H9 (cell line): ENCODE results near the gene MGAT5B. TPM values are rescaled to one million over a fixed set of nuclear protein-coding genes. Genes with fewer than 3 reads are reported as not detected.

Experiments used
- DNase-seq: peaks from one replicate; pipeline ENCODE4 v3.0.0-alpha.2; 2017
- H2AFZ ChIP-seq: one replicate; pipeline ENCODE4 v1.6.1; 2013; ENCODE audit warnings: mild to moderate bottlenecking, low read length, control low read depth, moderate library complexity
- H2AK5ac ChIP-seq: 2 replicates; pipeline ENCODE4 v1.6.1; 2013; ENCODE audit warnings: low read length, control low read depth, mixed read lengths; ENCODE audit not compliant: insufficient read length
- H2BK120ac ChIP-seq: one replicate; pipeline ENCODE4 v1.6.1; 2013; ENCODE audit warnings: low read depth, mild to moderate bottlenecking, low read length, control low read depth, inconsistent platforms; ENCODE audit not compliant: poor library complexity, severe bottlenecking
- H2BK12ac ChIP-seq: 2 replicates; pipeline ENCODE4 v1.6.1; 2013; ENCODE audit warnings: low read length, control low read depth, mixed read lengths, low read depth; ENCODE audit not compliant: insufficient read length
- H2BK15ac ChIP-seq: 2 replicates; pipeline ENCODE4 v1.6.1; 2013; ENCODE audit warnings: low read depth, low read length, control low read depth
- H2BK20ac ChIP-seq: one replicate; pipeline ENCODE4 v1.6.1; 2013; ENCODE audit warnings: low read depth, mild to moderate bottlenecking, low read length, control low read depth, inconsistent platforms; ENCODE audit not compliant: poor library complexity, severe bottlenecking
- H2BK5ac ChIP-seq: 2 replicates; pipeline ENCODE4 v1.6.1; 2013; ENCODE audit warnings: low read length, control low read depth, mixed read lengths; ENCODE audit not compliant: insufficient read length
- H3K14ac ChIP-seq: 2 replicates; pipeline ENCODE4 v1.6.1; 2013; ENCODE audit warnings: low read length, control low read depth; ENCODE audit not compliant: insufficient read depth
- H3K18ac ChIP-seq: 2 replicates; pipeline ENCODE4 v1.6.1; 2013; ENCODE audit warnings: low read depth, mild to moderate bottlenecking, mixed read lengths, low read length, control low read depth; ENCODE audit not compliant: insufficient read length
- H3K23ac ChIP-seq: 2 replicates; pipeline ENCODE4 v1.6.1; 2013; ENCODE audit warnings: low read length, control low read depth, mixed read lengths, low read depth; ENCODE audit not compliant: insufficient read length
- H3K23me2 ChIP-seq: 2 replicates; pipeline ENCODE4 v1.6.1; 2013; ENCODE audit warnings: low read depth, mild to moderate bottlenecking, mixed read lengths, low read length, control low read depth; ENCODE audit not compliant: insufficient read length, poor library complexity, severe bottlenecking
- H3K27ac ChIP-seq: 2 replicates; pipeline ENCODE4 v1.5.1; 2013; ENCODE audit warnings: low read length, control low read depth, mixed read lengths, low read depth; ENCODE audit not compliant: insufficient read length
- H3K27me3 ChIP-seq: 2 replicates; pipeline ENCODE4 v1.6.1; 2013; ENCODE audit warnings: low read length, control low read depth, inconsistent platforms; ENCODE audit not compliant: insufficient read depth
- H3K4ac ChIP-seq: 2 replicates; pipeline ENCODE4 v1.6.1; 2013; ENCODE audit warnings: low read depth, mild to moderate bottlenecking, control low read depth, inconsistent platforms, low read length, moderate library complexity
- H3K4me1 ChIP-seq: 2 replicates; pipeline ENCODE4 v1.6.1; 2013; ENCODE audit warnings: low read length, control low read depth, inconsistent platforms; ENCODE audit not compliant: insufficient read depth
- H3K4me2 ChIP-seq: 2 replicates; pipeline ENCODE4 v1.6.1; 2013; ENCODE audit warnings: low read length, control low read depth, mixed read lengths; ENCODE audit not compliant: insufficient read length, insufficient read depth
- H3K56ac ChIP-seq: 2 replicates; pipeline ENCODE4 v1.6.1; 2013; ENCODE audit warnings: low read depth, mild to moderate bottlenecking, mixed read lengths, low read length, control low read depth; ENCODE audit not compliant: insufficient read length
- H3K79me1 ChIP-seq: 2 replicates; pipeline ENCODE4 v1.6.1; 2013; ENCODE audit warnings: low read depth, mild to moderate bottlenecking, moderate library complexity, low read length, control low read depth, inconsistent platforms; ENCODE audit not compliant: insufficient read depth, poor library complexity, severe bottlenecking
- H3K79me2 ChIP-seq: 2 replicates; pipeline ENCODE4 v1.6.1; 2013; ENCODE audit warnings: low read length, control low read depth, inconsistent platforms; ENCODE audit not compliant: insufficient read depth
- H3K9ac ChIP-seq: 2 replicates; pipeline ENCODE4 v1.6.1; 2013; ENCODE audit warnings: low read length, control low read depth, mixed read lengths; ENCODE audit not compliant: insufficient read length; ENCODE audit errors: extremely low read depth
- H3K9me3 ChIP-seq: one replicate; pipeline ENCODE4 v1.6.1; 2013; ENCODE audit warnings: low read depth, low read length, inconsistent platforms; ENCODE audit not compliant: control insufficient read depth
- H3T11ph ChIP-seq: one replicate; pipeline ENCODE4 v1.6.1; 2013; ENCODE audit warnings: mild to moderate bottlenecking, low read length, control low read depth, inconsistent platforms
- H4K20me1 ChIP-seq: one replicate; pipeline ENCODE4 v1.6.1; 2013; ENCODE audit not compliant: control insufficient read depth, insufficient read length, insufficient read depth
- H4K5ac ChIP-seq: 2 replicates; pipeline ENCODE4 v1.6.1; 2013; ENCODE audit warnings: low read depth, mild to moderate bottlenecking, mixed read lengths, low read length, control low read depth; ENCODE audit not compliant: insufficient read length
- H4K8ac ChIP-seq: replicated peaks from 2 replicates; pipeline ENCODE4 v1.6.1; 2013; ENCODE audit warnings: low read length, control low read depth, mixed read lengths, low read depth; ENCODE audit not compliant: insufficient read length
- H4K91ac ChIP-seq: 2 replicates; pipeline ENCODE4 v1.6.1; 2013; ENCODE audit warnings: low read depth, mild to moderate bottlenecking, moderate library complexity, mixed read lengths, low read length, control low read depth; ENCODE audit not compliant: insufficient read length
- H3K27ac Mint-ChIP-seq, 3 experiments: 2 replicates in 2 of 3; 3 replicates in 1 of 3; pipeline ENCODE4 v1.8.0; 2020 to 2021; ENCODE audit warnings: mixed read lengths in 3 of 3, mild to moderate bottlenecking in 1 of 3, moderate library complexity in 1 of 3
- H3K27me3 Mint-ChIP-seq: 2 replicates; pipeline ENCODE4 v1.8.0; 2021; ENCODE audit warnings: low read depth, mild to moderate bottlenecking, moderate library complexity, mixed read lengths
- H3K36me3 Mint-ChIP-seq, 3 experiments: 2 replicates in 2 of 3; 3 replicates in 1 of 3; pipeline ENCODE4 v1.8.0; 2020 to 2021; ENCODE audit warnings: low read depth in 3 of 3, mixed read lengths in 3 of 3; ENCODE audit not compliant: insufficient read depth in 1 of 3
- H3K4me1 Mint-ChIP-seq, 2 experiments: 2 replicates each; pipeline ENCODE4 v1.8.0; 2020; ENCODE audit warnings: mixed read lengths in 2 of 2
- H3K4me3 Mint-ChIP-seq, 2 experiments: 2 replicates in 1 of 2; 3 replicates in 1 of 2; pipeline ENCODE4 v1.8.0; 2020 to 2021; ENCODE audit warnings: mild to moderate bottlenecking in 2 of 2, mixed read lengths in 2 of 2, moderate library complexity in 1 of 2
- H3K9me3 Mint-ChIP-seq, 2 experiments: 2 replicates in 1 of 2; 3 replicates in 1 of 2; pipeline ENCODE4 v1.8.0; 2020; ENCODE audit warnings: mild to moderate bottlenecking in 2 of 2, mixed read lengths in 2 of 2, moderate library complexity in 1 of 2
- CTCF ChIP-seq: fragments of 200-600 bp; sonication (generic); conservative IDR thresholded peaks from 3 replicates; pipeline ENCODE4 v1.8.0; 2021; ENCODE audit warnings: antibody characterized with exemption, mild to moderate bottlenecking
- WGBS: extraction: QIAGEN DNeasy Blood & Tissue Kit; methylation state at CpG from one replicate; pipeline ENCODE4 v1.1.7; 2013; ENCODE audit warnings: missing lambda C conversion rate, low lambda C conversion rate, mixed read lengths; ENCODE audit not compliant: insufficient read length; ENCODE audit errors: extremely low coverage; 5-methylcytosine and 5-hydroxymethylcytosine counted together
- total RNA-seq: library from RNA; stranded (reverse); gene quantifications from 2 replicates; pipeline ENCODE4 v1.2.1, GENCODE V29; 2021

Gene MGAT5B
- total RNA-seq, 1 experiment from 2014 or later = 4.9 TPM

GRCh38 chr17:76822184-76822778 is 45.9 kb upstream of the MGAT5B start:
- Histone ChIP-seq H2BK15ac (no peak overlapping the region), H3K9me3 (no peaks in the 10 kb centered on the region), H3K79me1 (no peaks in the 10 kb centered on the region), H4K5ac (no peak overlapping the region), H2AK5ac (no peak overlapping the region), H2AFZ (no peak overlapping the region), H2BK12ac (no peak overlapping the region), H3K27me3 (no peaks in the 10 kb centered on the region), H2BK5ac (no peak overlapping the region), H3T11ph (no peak overlapping the region), H3K27ac (no peak overlapping the region), H4K20me1 (no peaks in the 10 kb centered on the region), H3K4me2 (no peak overlapping the region), H3K14ac (no peak overlapping the region), H3K18ac (no peak overlapping the region), H3K23ac (no peak overlapping the region), H2BK20ac (no peak overlapping the region), H4K8ac (no peak overlapping the region), H2BK120ac (no peak overlapping the region), H3K79me2 (no peaks in the 10 kb centered on the region), H3K23me2 (no peaks in the 10 kb centered on the region), H3K4me1 (no peaks in the 10 kb centered on the region; the same call in 1 of the 2 replicates), H3K9ac (no peak overlapping the region), H4K91ac (no peak overlapping the region), H3K56ac (no peak overlapping the region), H3K4ac (no peak overlapping the region)
- no peak for DNase-seq
- Mint-ChIP-seq H3K4me3 (no peak overlapping the region), H3K9me3 (no peaks in the 10 kb centered on the region), H3K36me3 (no peaks in the 10 kb centered on the region), H3K27ac (no peak overlapping the region; a peak in 1 of 7 replicates), H3K4me1 (peaks cover 0 to 8% of the 10 kb centered on the region in 2 experiments; a peak in 3 of 4 replicates), H3K27me3 (peaks cover 7% of the 10 kb centered on the region)
- WGBS = no CpG with 5 or more reads among the region's 7 CpGs
- TF ChIP-seq CTCF = no peak
